Colonic mucosa (tissue), 4 donors: ENCODE data around the gene ILDR1. TPM values are rescaled to one million over a fixed set of nuclear protein-coding genes. Genes with fewer than 3 reads are reported as not detected.

Experiments
- DNase-seq: peaks from one replicate; pipeline ENCODE4 v3.0.0-alpha.2; 2020
- H3K27ac ChIP-seq: fragments of 200-600 bp; one replicate; pipeline ENCODE4 v1.8.0; 2021
- H3K27me3 ChIP-seq: fragments of 200-600 bp; one replicate; pipeline ENCODE4 v1.8.0; 2021
- H3K36me3 ChIP-seq: fragments of 200-600 bp; one replicate; pipeline ENCODE4 v1.8.0; 2021
- H3K4me1 ChIP-seq: fragments of 200-600 bp; one replicate; pipeline ENCODE4 v1.8.0; 2021; ENCODE audit warnings: mild to moderate bottlenecking
- H3K4me3 ChIP-seq: fragments of 200-600 bp; one replicate; pipeline ENCODE4 v1.8.0; 2021
- H3K9ac ChIP-seq, 2 donors: one replicate each; pipeline ENCODE4 v1.7.0; 2013; ENCODE audit warnings: control low read depth in 2 of 2, low read depth in 2 of 2, low read length in 2 of 2
- H3K9me3 ChIP-seq: fragments of 200-600 bp; one replicate; pipeline ENCODE4 v1.8.0; 2021
- intact Hi-C: fragments of 100-400 bp; cut with DNase I; formaldehyde crosslinking; loops from one replicate; pipeline ENCODE4 v1.14.1; 2022
- total RNA-seq, 2 donors: library from RNA; stranded (reverse); fragmentation: NEBNext Ultra II Directional in 1 of 2; extraction: Animal tissue kit (Norgen Biotek cat#: 25700) in 1 of 2; gene quantifications; one replicate each; pipeline ENCODE4 v1.2.1, GENCODE V29; 2021
- TF ChIP-seq, protein P1 (sequence below): fragments of 200-600 bp; IDR thresholded peaks from one replicate; pipeline ENCODE4 v1.8.0; 2022; ENCODE audit warnings: antibody characterized with exemption, mild to moderate bottlenecking
- donor health status: healthy.
- donor health status: DM: no; HTN: no; CAD: no.
- donor health status: DM: no; HTN: no; CAD: no.

The ILDR1 gene
- total RNA-seq: 10 to 100 TPM; 18.4 to 19.7 TPM

DNA sequence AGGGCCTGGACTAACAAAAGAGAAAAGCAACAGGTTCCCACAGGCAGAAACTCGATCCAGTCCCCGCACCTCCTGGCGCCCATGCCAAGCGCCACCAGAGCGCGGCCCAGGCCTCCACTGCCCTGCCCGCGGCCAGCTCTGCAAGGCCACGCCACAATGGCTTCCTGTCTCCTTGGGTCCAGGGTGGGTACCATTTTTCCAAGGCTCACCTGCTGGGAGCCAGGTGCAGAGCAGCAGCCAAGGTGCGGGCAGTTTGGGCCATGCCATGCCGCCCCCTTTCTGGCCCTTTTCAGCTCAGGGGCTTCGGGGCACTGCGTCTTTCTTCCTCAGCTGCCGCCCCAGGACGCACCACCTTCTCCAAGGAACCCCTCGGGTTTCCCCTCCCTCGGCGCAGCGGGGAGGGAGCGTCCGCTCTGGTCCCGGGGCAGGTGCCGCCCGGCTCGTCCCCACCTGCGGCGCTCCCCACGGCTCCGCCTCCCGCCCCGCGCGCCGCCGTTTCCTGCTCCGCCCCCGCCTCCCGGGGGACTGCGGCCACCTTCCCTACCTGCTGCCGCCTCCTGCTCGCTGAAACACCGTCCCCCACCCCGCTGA lies at the start of gene ILDR1:
TSS of gene ILDR1 (minus strand) at position 437 of the 591 bp plus-strand sequence. CDS start at position 267, 170 bp downstream.
- Histone ChIP-seq H3K36me3 (no peaks in the 10 kb centered on the region), H3K4me1 (no peaks in the 10 kb centered on the region), H3K27ac (peak within 1 kb of the TSS; percentile 58), H3K9me3 (no peaks in the 10 kb centered on the region), H3K27me3 (no peaks in the 10 kb centered on the region), H3K9ac (peak within 1 kb of the TSS; percentile 81 to 86), H3K4me3 (peak within 1 kb of the TSS; percentile 63)
- TF ChIP-seq, protein P1, sequence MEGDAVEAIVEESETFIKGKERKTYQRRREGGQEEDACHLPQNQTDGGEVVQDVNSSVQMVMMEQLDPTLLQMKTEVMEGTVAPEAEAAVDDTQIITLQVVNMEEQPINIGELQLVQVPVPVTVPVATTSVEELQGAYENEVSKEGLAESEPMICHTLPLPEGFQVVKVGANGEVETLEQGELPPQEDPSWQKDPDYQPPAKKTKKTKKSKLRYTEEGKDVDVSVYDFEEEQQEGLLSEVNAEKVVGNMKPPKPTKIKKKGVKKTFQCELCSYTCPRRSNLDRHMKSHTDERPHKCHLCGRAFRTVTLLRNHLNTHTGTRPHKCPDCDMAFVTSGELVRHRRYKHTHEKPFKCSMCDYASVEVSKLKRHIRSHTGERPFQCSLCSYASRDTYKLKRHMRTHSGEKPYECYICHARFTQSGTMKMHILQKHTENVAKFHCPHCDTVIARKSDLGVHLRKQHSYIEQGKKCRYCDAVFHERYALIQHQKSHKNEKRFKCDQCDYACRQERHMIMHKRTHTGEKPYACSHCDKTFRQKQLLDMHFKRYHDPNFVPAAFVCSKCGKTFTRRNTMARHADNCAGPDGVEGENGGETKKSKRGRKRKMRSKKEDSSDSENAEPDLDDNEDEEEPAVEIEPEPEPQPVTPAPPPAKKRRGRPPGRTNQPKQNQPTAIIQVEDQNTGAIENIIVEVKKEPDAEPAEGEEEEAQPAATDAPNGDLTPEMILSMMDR: no peak
- peak; percentile 83 for DNase-seq
- intact Hi-C loops: no loop called here

DNA sequence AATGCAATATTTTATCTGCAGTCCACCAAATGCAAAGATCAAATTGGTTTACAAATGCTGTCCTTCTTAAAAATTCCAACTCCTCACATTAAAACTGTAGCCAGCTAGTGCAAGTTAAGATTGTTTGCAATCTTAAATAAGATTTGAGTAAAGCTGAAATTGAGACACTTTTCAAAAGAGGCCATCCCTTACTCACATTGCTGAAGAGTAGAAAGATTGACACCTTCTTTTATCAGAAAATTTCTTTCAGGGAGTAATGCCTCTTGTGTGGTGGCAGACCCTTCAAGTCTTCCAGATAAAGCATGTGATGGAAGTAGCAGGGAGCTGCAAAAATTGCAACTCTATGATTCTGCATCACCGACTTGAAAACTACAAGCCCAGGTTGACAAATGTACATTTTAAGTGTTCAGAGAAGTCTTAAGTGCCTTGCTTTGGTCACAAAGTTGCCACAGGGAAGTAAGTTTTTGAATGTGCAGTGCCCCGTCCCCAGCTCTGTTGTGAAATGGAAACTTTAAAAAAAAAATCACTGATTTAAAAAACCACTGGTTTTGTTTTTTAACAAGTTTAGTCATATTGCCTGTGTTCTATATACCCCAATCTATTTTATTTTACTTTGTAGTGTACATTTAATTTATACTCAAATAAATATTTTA lies 45.7 kb upstream of the ILDR1 start:
- Histone ChIP-seq H3K4me1 (no peaks in the 10 kb centered on the region), H3K27ac (peak overlapping the region; percentile 1), H3K36me3 (no peaks in the 10 kb centered on the region), H3K4me3 (no peak overlapping the region), H3K9ac (no peak overlapping the region), H3K9me3 (no peaks in the 10 kb centered on the region), H3K27me3 (no peaks in the 10 kb centered on the region)
- TF ChIP-seq, protein P1: no peak
- no peak for DNase-seq
- intact Hi-C loops: no loop called here

DNA sequence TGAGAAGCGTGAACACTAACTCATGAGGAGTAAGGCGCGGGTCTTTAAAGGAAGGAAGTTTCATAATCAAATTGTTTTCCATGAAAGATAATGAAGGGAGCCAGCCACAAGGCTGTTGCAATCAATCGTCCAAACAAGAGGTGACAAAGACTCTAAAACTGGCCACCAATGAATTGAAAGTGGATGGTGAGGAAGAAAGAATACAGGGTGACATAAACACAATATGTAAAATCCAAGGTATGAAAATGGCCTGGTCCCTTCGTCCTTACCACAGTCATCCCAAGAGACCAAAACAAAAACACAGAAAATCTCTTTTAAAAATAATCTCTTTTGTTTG lies 45.1 kb upstream of the ILDR1 start:
- no peaks in the 10 kb centered on the region for H3K4me1 ChIP-seq
- peak overlapping the region; percentile 1 for H3K27ac ChIP-seq
- no peak overlapping the region for H3K9ac ChIP-seq
- TF ChIP-seq, protein P1: no peak
- no peaks in the 10 kb centered on the region for H3K9me3 ChIP-seq
- intact Hi-C loops: no loop called here
- DNase-seq: no peak
- no peaks in the 10 kb centered on the region for H3K36me3 ChIP-seq
- H3K27me3 ChIP-seq: no peaks in the 10 kb centered on the region
- H3K4me3 ChIP-seq: no peak overlapping the region

- TF ChIP-seq, protein P1: no peak
- no peak overlapping the region for H3K27ac ChIP-seq
- intact Hi-C loops: no loop called here
- H3K9me3 ChIP-seq: no peaks in the 10 kb centered on the region
- no peaks in the 10 kb centered on the region for H3K36me3 ChIP-seq
- H3K9ac ChIP-seq: no peak overlapping the region
- no peak for DNase-seq
- no peak overlapping the region for H3K4me3 ChIP-seq
- no peaks in the 10 kb centered on the region for H3K4me1 ChIP-seq
- H3K27me3 ChIP-seq: no peaks in the 10 kb centered on the region
Measured at GRCh38 chr3:122066331-122067213, 44.5 kb upstream of the ILDR1 start.

DNA sequence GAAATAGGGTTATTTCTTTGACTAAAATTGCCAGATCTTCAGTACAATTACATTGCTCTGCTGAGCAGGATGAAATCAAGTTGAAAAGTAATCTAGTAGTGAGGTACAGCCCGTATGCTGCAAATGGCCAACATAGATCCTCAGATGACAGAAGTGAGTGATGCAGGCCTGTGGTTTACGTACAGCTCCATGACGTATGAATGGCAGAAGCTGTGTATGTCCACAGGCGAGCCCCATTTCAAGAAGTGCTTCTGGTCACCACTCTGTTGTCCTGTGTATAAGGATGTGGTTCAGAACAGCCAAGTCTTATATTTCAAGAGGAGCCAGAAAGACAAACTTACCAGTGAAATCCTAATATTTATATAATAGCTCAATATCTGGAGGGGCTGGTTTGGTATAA lies 42.3 kb upstream of the ILDR1 start:
- no peak for DNase-seq
- TF ChIP-seq, protein P1: no peak
- Histone ChIP-seq H3K9me3 (no peaks in the 10 kb centered on the region), H3K9ac (no peak overlapping the region), H3K36me3 (no peaks in the 10 kb centered on the region), H3K27me3 (no peaks in the 10 kb centered on the region), H3K4me3 (no peak overlapping the region), H3K4me1 (no peaks in the 10 kb centered on the region), H3K27ac (no peak overlapping the region)
- intact Hi-C loops: no loop called here
